Neural crest cell (in vitro differentiated cells): ENCODE data around the gene MOGAT1. TPM values are rescaled to one million over a fixed set of nuclear protein-coding genes. Genes with fewer than 3 reads are reported as not detected.

Experiments
- DNase-seq: peaks from one replicate; pipeline ENCODE4 v3.0.0; 2021; ENCODE audit warnings: low read depth, mixed read lengths, low spot score
- H3K27ac Mint-ChIP-seq: one replicate; pipeline ENCODE4 v1.8.0; 2021; ENCODE audit warnings: mild to moderate bottlenecking, mixed read lengths; ENCODE audit not compliant: unreplicated experiment
- H3K27me3 Mint-ChIP-seq: 2 replicates; pipeline ENCODE4 v1.8.0; 2021; ENCODE audit warnings: low read depth, mild to moderate bottlenecking, mixed read lengths
- H3K36me3 Mint-ChIP-seq: 2 replicates; pipeline ENCODE4 v1.8.0; 2021; ENCODE audit warnings: low read depth, mild to moderate bottlenecking, mixed read lengths
- H3K4me1 Mint-ChIP-seq: 2 replicates; pipeline ENCODE4 v1.8.0; 2021; ENCODE audit warnings: mixed read lengths
- H3K4me3 Mint-ChIP-seq: one replicate; pipeline ENCODE4 v1.8.0; 2021; ENCODE audit warnings: mild to moderate bottlenecking, mixed read lengths
- H3K9me3 Mint-ChIP-seq: 2 replicates; pipeline ENCODE4 v1.8.0; 2021; ENCODE audit warnings: mixed read lengths
- CTCF ChIP-seq: fragments of 200-600 bp; sonication (generic); conservative IDR thresholded peaks from 2 replicates; pipeline ENCODE4 v1.5.0; 2021; ENCODE audit warnings: antibody characterized with exemption, mild to moderate bottlenecking
- total RNA-seq: library from RNA; stranded (reverse); gene quantifications from 2 replicates; pipeline ENCODE4 v1.2.1, GENCODE V29; 2021

MOGAT1 gene
- total RNA-seq, 1 donor from 2014 or later = not detected

DNA sequence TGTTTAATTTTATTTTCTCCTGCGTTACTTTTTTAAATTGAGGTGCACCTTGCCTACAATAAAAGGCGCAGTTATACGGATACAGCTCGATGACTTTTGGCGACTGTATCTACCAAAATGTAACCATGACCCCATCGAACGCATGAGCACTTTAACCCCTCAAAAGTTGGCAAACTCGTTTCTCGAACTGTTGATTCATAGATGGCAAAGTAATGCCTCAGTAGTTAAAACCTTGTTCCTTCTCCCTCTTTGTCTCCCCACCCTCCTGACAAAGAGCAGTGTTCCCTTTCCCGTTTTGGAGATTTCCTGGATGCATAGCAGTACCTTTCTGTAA, 577 bp downstream of the MOGAT1 start:
- no peak for TF ChIP-seq CTCF
- no peak for DNase-seq
- Mint-ChIP-seq H3K27me3 (peaks cover 48% of the 10 kb centered on the region), H3K9me3 (no peaks in the 10 kb centered on the region), H3K27ac (no peak overlapping the region), H3K4me3 (peak overlapping the region; percentile 52), H3K36me3 (no peaks in the 10 kb centered on the region), H3K4me1 (peaks cover 24% of the 10 kb centered on the region)

DNA sequence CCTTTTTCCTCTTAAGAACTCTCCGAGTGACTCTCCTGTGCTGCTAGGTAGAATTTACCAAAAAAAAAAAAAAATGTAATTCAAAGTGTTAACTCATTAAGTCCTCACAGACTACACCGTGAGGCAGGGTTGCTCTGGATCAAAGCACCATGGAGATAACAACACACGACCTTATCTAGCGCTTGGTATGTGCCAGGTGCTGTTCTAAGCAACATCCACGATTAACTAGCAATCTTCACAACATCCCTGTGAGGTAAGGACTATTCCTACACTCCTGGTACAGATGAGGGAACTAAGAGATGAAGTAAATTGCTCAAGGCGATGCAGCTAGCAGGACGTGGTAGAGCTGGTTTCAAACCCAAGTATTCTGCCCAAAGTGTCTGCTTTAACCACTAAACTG, 1.8 kb downstream of the MOGAT1 start:
- H3K36me3 Mint-ChIP-seq = no peaks in the 10 kb centered on the region
- H3K27me3 Mint-ChIP-seq = peaks cover 59% of the 10 kb centered on the region
- peaks cover 14% of the 10 kb centered on the region for H3K4me1 Mint-ChIP-seq
- no peak for TF ChIP-seq CTCF
- H3K9me3 Mint-ChIP-seq = no peaks in the 10 kb centered on the region
- peak overlapping the region; percentile 32 for H3K4me3 Mint-ChIP-seq
- H3K27ac Mint-ChIP-seq = no peak overlapping the region
- DNase-seq = no peak

- Mint-ChIP-seq H3K27ac (no peak overlapping the region), H3K27me3 (peaks cover 60% of the 10 kb centered on the region), H3K4me3 (peak overlapping the region; percentile 32), H3K36me3 (no peaks in the 10 kb centered on the region), H3K9me3 (no peaks in the 10 kb centered on the region), H3K4me1 (peaks cover 14% of the 10 kb centered on the region)
- DNase-seq = no peak
- TF ChIP-seq CTCF = no peak
These were observed 2.4 kb downstream of the MOGAT1 start for GRCh38 chr2:222673883-222674282.

- Mint-ChIP-seq H3K27ac (no peak overlapping the region), H3K27me3 (peaks cover 30% of the 10 kb centered on the region), H3K36me3 (no peaks in the 10 kb centered on the region), H3K4me1 (no peaks in the 10 kb centered on the region), H3K4me3 (no peak overlapping the region), H3K9me3 (no peaks in the 10 kb centered on the region)
- no peak for DNase-seq
- TF ChIP-seq CTCF = peak; percentile 38
These were observed 6.5 kb downstream of the MOGAT1 start for GRCh38 chr2:222677981-222678380.

- Mint-ChIP-seq H3K27me3 (peaks cover 7% of the 10 kb centered on the region), H3K36me3 (no peaks in the 10 kb centered on the region), H3K9me3 (no peaks in the 10 kb centered on the region), H3K4me3 (no peak overlapping the region), H3K4me1 (no peaks in the 10 kb centered on the region), H3K27ac (no peak overlapping the region)
- DNase-seq = no peak
- no peak for TF ChIP-seq CTCF
These were observed 12.3 kb downstream of the MOGAT1 start for GRCh38 chr2:222683805-222684204.
